Measurements from ENCODE around the gene RBBP8NL.

Gene RBBP8NL

DNA sequence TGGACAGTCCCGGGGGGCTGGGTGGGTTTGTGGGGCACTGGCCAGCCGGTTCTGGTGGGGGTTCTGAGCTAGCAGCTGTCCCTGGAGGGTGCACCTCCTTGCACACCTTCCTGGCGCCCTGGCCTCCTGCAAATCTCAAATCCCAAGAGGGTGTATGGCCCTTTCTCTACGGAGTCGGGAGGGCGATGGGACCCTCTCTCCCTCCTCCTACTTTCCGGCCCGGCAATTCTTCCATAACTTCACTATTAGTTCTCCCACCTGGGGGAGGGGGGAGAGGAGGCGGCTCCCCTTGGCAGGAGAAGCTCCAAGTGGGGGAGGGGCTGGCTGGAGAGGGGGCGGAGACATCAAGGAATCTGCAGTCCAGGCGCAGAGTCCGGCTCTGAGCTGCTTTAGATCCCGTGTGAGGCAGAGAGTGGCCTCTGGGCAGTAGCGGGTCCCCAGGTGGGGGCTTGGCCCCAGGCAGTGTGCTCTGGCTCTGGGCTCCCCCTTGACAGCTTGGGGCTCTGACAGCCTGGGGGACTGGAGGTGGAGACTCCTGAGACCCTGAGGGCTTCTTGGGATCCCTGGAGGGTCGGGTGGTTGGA is 58.9 kb downstream of the RBBP8NL start:
- TF ChIP-seq, protein P1, sequence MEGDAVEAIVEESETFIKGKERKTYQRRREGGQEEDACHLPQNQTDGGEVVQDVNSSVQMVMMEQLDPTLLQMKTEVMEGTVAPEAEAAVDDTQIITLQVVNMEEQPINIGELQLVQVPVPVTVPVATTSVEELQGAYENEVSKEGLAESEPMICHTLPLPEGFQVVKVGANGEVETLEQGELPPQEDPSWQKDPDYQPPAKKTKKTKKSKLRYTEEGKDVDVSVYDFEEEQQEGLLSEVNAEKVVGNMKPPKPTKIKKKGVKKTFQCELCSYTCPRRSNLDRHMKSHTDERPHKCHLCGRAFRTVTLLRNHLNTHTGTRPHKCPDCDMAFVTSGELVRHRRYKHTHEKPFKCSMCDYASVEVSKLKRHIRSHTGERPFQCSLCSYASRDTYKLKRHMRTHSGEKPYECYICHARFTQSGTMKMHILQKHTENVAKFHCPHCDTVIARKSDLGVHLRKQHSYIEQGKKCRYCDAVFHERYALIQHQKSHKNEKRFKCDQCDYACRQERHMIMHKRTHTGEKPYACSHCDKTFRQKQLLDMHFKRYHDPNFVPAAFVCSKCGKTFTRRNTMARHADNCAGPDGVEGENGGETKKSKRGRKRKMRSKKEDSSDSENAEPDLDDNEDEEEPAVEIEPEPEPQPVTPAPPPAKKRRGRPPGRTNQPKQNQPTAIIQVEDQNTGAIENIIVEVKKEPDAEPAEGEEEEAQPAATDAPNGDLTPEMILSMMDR (IDR thresholded peaks at IDR 0.05): no peak

- TF ChIP-seq, protein P1 (IDR thresholded peaks at IDR 0.05): no peak
Observed at GRCh38 chr20:62367633-62368391, 59.5 kb downstream of the RBBP8NL start.

- TF ChIP-seq, protein P1 (IDR thresholded peaks at IDR 0.05): no peak
Observed at GRCh38 chr20:62367136-62367632, 60.2 kb downstream of the RBBP8NL start, which contains the start of gene LAMA5. TSS of gene LAMA5 (minus strand) at chr20:62367312. CDS start at chr20:62367245, 67 bp downstream.

- TF ChIP-seq, protein P1 (IDR thresholded peaks at IDR 0.05): no peak
Observed at GRCh38 chr20:62366370-62367135, 60.8 kb downstream of the RBBP8NL start.

DNA sequence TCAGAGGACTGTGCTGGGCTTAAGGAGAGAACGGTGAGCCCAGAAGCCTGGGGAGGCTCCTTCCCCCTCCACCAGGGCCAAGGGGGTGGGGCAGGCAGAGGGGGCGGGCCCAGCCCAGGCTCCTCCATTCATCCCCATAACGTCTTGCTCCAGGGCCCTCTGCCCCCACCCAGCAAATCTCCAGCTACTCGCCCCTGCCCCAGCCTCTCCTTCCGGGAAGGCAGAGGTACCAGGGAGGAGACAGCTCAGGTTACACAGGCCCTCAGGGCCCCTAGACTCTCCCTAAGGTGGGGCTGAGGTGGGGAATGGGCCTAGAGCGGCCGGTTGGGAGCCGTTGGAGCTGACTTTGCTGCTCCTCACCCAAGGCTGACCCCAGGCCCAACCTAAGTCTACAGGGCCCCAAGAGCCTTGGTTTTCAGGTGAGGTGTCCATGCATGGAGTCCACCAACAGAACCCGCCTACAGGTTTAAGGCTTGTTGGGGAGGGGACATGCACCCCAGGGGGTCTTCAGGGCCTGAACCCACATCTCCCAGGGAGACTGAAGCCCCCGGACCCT is 61.4 kb downstream of the RBBP8NL start:
- TF ChIP-seq, protein P1 (IDR thresholded peaks at IDR 0.05): no peak

- TF ChIP-seq, protein P1 (IDR thresholded peaks at IDR 0.05): no peak
Observed at GRCh38 chr20:62364911-62365736, 62.2 kb downstream of the RBBP8NL start.

Data from LNCAP (cell line).